K562 (cell line): ENCODE data around the gene MRTFB.

Experiments
- NELFE ChIP-seq: IDR thresholded peaks from 2 replicates; pipeline ENCODE4 v1.6.1; 2011; ENCODE audit warnings: mild to moderate bottlenecking; ENCODE audit not compliant: insufficient read depth, insufficient read length
- TCF7 ChIP-seq: sonication (generic); IDR thresholded peaks from 2 replicates; pipeline ENCODE4 v1.6.1; 2016; ENCODE audit warnings: antibody characterized with exemption, borderline replicate concordance

DNA sequence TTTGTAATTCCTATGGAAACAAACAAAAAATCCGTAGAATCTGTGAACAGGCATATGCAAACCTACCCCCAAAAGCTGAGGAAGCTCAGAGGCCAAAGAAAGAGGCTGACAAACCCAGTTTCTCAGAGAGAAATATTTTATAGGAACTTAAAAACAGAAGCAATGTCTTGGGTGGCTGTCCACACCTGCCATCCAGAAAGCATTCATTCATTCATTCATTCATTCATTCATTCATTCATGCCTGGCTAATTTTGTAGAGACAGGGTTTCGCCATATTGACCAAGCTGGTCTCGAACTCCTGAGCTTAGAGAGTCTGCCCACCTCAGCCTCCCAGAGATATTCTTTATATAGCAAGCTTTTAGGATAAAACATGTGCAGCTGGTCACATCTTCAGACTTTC, 154.3 kb downstream of the MRTFB start:
- TF ChIP-seq NELFE (no peak), TCF7 (no peak)
